A673 (cell line): ENCODE measurements around the gene STPG2. TPM values are rescaled to one million over a fixed set of nuclear protein-coding genes. Genes with fewer than 3 reads are reported as not detected.

Experiments used
- BruUV-seq: library from RNA; stranded (reverse); fragments of 400-500 nt; replicated peaks from 2 replicates; lab custom pipeline; 2021; lab: Mats Ljungman, UMichigan
- CTCF ChIA-PET: fragments of 300-600 bp; sonication (Branson Sonifier 250); formaldehyde crosslinking; loops from one replicate; lab custom pipeline; 2022; ENCODE audit warnings: antibody characterized with exemption; lab: Charles Lee
- POLR2A ChIA-PET: fragments of 300-600 bp; sonication (Branson Sonifier 250); formaldehyde crosslinking; loops from one replicate; lab custom pipeline; 2022; ENCODE audit warnings: antibody characterized with exemption; ENCODE audit not compliant: low non-redundant PET; lab: Charles Lee
- DNase-seq: peaks from one replicate; pipeline ENCODE4 v3.0.0-alpha.2; 2015; ENCODE audit warnings: low spot score
- H3K27ac ChIP-seq: fragments of 200-600 bp; sonication (generic); 2 replicates; pipeline ENCODE4 v1.5.1; 2016; ENCODE audit warnings: mixed run types, low read depth, mild to moderate bottlenecking, mixed read lengths, antibody characterized with exemption, low read length; ENCODE audit not compliant: poor library complexity, severe bottlenecking
- H3K27me3 ChIP-seq: fragments of 200-600 bp; sonication (generic); replicated peaks from 2 replicates; pipeline ENCODE4 v1.6.1; 2017; ENCODE audit warnings: mixed run types, low read depth, mild to moderate bottlenecking, mixed read lengths, antibody characterized with exemption, low read length; ENCODE audit not compliant: insufficient read depth, poor library complexity
- H3K36me3 ChIP-seq: fragments of 200-600 bp; sonication (generic); 2 replicates; pipeline ENCODE4 v1.6.1; 2016; ENCODE audit warnings: mixed run types, mild to moderate bottlenecking, mixed read lengths, antibody characterized with exemption, low read length; ENCODE audit not compliant: insufficient read depth, poor library complexity, severe bottlenecking
- H3K4me1 ChIP-seq: fragments of 200-600 bp; sonication (generic); 2 replicates; pipeline ENCODE4 v1.6.1; 2017; ENCODE audit warnings: mixed run types, mild to moderate bottlenecking, mixed read lengths, antibody characterized with exemption, low read length; ENCODE audit not compliant: insufficient read depth, poor library complexity, severe bottlenecking
- H3K4me3 ChIP-seq: fragments of 200-600 bp; sonication (generic); 2 replicates; pipeline ENCODE4 v1.5.1; 2016; ENCODE audit warnings: low read depth, mixed run types, mild to moderate bottlenecking, mixed read lengths, low read length; ENCODE audit not compliant: poor library complexity, severe bottlenecking
- H3K9me3 ChIP-seq: fragments of 200-600 bp; sonication (generic); 2 replicates; pipeline ENCODE4 v1.6.1; 2016; ENCODE audit warnings: mixed run types, low read depth, mild to moderate bottlenecking, mixed read lengths, antibody characterized with exemption, low read length; ENCODE audit not compliant: poor library complexity, severe bottlenecking
- EZH2 ChIP-seq: fragments of 200-600 bp; sonication (generic); IDR thresholded peaks from 2 replicates; pipeline ENCODE4 v1.6.1; 2017; ENCODE audit warnings: borderline replicate concordance, low read depth, mild to moderate bottlenecking, mixed read lengths, antibody characterized with exemption, low read length; ENCODE audit not compliant: poor library complexity, severe bottlenecking
- intact Hi-C: fragments of 100-400 bp; cut with micrococcal nuclease; formaldehyde crosslinking; loops from one replicate; pipeline ENCODE4 v1.10.0; 2022; ENCODE audit not compliant: unreplicated experiment
- total RNA-seq: library from RNA; stranded (reverse); gene quantifications from 2 replicates; pipeline ENCODE4 v1.2.3, GENCODE V29; 2021
- TF ChIP-seq, protein P1 (sequence below): fragments of 300-800, 200-600 bp; sonication (generic); conservative IDR thresholded peaks from 2 replicates; pipeline ENCODE4 v1.5.1; 2017; ENCODE audit warnings: low read depth, mild to moderate bottlenecking, antibody characterized with exemption, low read length, moderate library complexity, mixed read lengths

Gene STPG2
- total RNA-seq, 1 experiment from 2014 or later: not detected

DNA sequence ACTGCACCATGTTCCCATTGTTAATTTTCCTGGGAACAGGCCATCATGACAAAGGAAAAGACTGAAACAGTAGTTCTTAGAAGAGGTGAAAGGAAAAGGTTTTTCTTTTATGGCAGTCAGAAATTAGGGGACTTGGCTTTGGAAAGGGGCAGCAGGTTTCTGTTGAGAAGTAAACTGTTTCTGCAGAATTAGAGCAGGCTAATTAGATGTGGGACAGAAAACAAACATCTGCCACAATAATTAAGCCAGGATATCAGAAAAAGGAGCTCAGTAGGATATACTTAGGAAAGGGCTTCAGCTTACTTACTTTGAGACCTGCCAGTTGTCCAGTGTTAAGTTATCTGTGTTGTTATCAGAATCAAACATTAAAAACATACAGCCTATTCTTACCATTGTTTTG is 36.7 kb upstream of the STPG2 start:
- H3K4me1 ChIP-seq: no peaks in the 10 kb centered on the region
- no peak overlapping the region for H3K4me3 ChIP-seq
- CTCF ChIA-PET: no interaction called here
- H3K27me3 ChIP-seq: no peaks in the 10 kb centered on the region
- POLR2A ChIA-PET: no interaction called here
- BruUV-seq: no TSS peak
- H3K36me3 ChIP-seq: no peaks in the 10 kb centered on the region
- no peaks in the 10 kb centered on the region for H3K9me3 ChIP-seq
- DNase-seq: no peak
- TF ChIP-seq EZH2: no peak
- TF ChIP-seq, protein P1, sequence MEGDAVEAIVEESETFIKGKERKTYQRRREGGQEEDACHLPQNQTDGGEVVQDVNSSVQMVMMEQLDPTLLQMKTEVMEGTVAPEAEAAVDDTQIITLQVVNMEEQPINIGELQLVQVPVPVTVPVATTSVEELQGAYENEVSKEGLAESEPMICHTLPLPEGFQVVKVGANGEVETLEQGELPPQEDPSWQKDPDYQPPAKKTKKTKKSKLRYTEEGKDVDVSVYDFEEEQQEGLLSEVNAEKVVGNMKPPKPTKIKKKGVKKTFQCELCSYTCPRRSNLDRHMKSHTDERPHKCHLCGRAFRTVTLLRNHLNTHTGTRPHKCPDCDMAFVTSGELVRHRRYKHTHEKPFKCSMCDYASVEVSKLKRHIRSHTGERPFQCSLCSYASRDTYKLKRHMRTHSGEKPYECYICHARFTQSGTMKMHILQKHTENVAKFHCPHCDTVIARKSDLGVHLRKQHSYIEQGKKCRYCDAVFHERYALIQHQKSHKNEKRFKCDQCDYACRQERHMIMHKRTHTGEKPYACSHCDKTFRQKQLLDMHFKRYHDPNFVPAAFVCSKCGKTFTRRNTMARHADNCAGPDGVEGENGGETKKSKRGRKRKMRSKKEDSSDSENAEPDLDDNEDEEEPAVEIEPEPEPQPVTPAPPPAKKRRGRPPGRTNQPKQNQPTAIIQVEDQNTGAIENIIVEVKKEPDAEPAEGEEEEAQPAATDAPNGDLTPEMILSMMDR: no peak
- no peak overlapping the region for H3K27ac ChIP-seq
- intact Hi-C loops: no loop called here

DNA sequence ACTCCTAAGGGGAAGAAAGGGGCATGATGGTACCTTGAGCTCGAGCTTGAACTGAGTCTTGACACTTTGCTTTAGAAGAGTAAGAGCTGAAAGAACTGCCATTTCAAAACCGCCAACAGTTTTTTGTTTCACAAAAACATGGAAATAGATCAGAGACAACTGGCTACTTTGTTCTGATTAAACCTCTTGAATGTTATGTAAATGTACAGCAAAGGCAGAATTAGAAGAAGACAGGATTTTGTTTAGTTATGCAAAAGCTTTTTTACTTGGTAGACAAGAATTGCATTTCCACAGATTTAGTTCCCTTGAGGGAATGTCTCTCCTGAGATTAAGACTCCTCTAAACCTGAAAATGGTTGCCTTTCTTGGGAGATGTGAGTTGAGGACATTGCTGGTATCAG is 33.3 kb upstream of the STPG2 start:
- H3K9me3 ChIP-seq: no peaks in the 10 kb centered on the region
- DNase-seq: no peak
- no peak overlapping the region for H3K4me3 ChIP-seq
- no peaks in the 10 kb centered on the region for H3K4me1 ChIP-seq
- CTCF ChIA-PET: no interaction called here
- POLR2A ChIA-PET: no interaction called here
- intact Hi-C loops: no loop called here
- H3K36me3 ChIP-seq: no peaks in the 10 kb centered on the region
- TF ChIP-seq, protein P1: no peak
- TF ChIP-seq EZH2: no peak
- H3K27ac ChIP-seq: no peak overlapping the region
- no TSS peak for BruUV-seq
- H3K27me3 ChIP-seq: no peaks in the 10 kb centered on the region

DNA sequence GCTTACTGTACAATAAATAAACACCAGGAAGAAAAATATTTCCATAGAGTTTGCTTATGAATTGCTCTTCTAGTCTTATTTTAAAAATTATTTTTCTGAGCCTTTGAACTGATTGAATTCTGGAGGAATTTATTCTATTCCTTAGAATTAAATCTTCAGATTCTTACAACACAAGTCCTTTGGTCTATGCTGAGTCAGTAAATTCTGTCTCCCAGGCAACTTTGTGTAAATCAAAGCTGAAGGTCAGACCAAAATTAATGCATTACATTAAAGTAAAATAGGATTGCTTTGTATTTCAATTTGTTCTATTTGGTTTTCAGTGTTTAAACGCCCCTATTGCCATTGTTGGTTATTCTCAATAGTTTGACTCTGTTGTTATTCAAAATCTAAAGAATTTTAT is 26.8 kb upstream of the STPG2 start:
- no peaks in the 10 kb centered on the region for H3K36me3 ChIP-seq
- no peak for DNase-seq
- no peak overlapping the region for H3K4me3 ChIP-seq
- ChIA-PET POLR2A (no interaction called here), CTCF (no interaction called here)
- no peaks in the 10 kb centered on the region for H3K27me3 ChIP-seq
- intact Hi-C loops: no loop called here
- H3K4me1 ChIP-seq: peaks cover 8% of the 10 kb centered on the region
- H3K9me3 ChIP-seq: no peaks in the 10 kb centered on the region
- no TSS peak for BruUV-seq
- no peak overlapping the region for H3K27ac ChIP-seq
- TF ChIP-seq, protein P1: no peak
- no peak for TF ChIP-seq EZH2

DNA sequence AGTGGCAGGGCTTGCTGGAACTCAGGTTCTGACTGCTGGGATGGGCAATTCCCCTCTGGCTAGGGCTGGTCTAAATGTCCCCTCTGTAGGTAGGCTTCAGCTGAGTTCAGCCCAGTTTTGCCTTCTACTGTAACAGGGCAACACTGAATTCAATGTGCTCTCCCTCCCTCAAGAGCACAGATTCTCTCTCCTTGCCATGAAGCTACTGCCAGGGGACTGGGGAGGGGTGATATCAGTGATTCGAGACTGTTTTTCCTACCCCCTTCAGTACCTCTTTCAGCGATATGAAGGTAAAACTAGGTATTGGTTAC is 23.4 kb upstream of the STPG2 start:
- ChIA-PET CTCF (no interaction called here), POLR2A (no interaction called here)
- Histone ChIP-seq H3K27me3 (no peaks in the 10 kb centered on the region), H3K4me3 (no peak overlapping the region), H3K36me3 (no peaks in the 10 kb centered on the region), H3K27ac (no peak overlapping the region), H3K9me3 (no peaks in the 10 kb centered on the region), H3K4me1 (peaks cover 8% of the 10 kb centered on the region)
- no peak for DNase-seq
- intact Hi-C loops: no loop called here
- TF ChIP-seq, protein P1: no peak
- no peak for TF ChIP-seq EZH2
- no TSS peak for BruUV-seq
